MM.1S (cell line): Measurements from ENCODE around the gene TMEM119.

Experiments
- DNase-seq: peaks from one replicate; pipeline ENCODE4 v3.0.0-alpha.2; 2015
- H2AFZ ChIP-seq: fragments of 300-600 bp; sonication (generic); 2 replicates; pipeline ENCODE4 v1.6.0; 2016; ENCODE audit warnings: antibody characterized with exemption, low read length
- H3F3A ChIP-seq: fragments of 300-600 bp; sonication (generic); 2 replicates; pipeline ENCODE4 v1.6.1; 2016; ENCODE audit warnings: mild to moderate bottlenecking, antibody characterized with exemption, low read length, moderate library complexity, mixed read lengths; ENCODE audit not compliant: insufficient read depth
- H3K27ac ChIP-seq: fragments of 300-600 bp; sonication (generic); 2 replicates; pipeline ENCODE4 v1.5.1; 2016; ENCODE audit warnings: mild to moderate bottlenecking, low read length
- H3K27me3 ChIP-seq: fragments of 300-600 bp; sonication (generic); replicated peaks from 2 replicates; pipeline ENCODE4 v1.6.0; 2016; ENCODE audit warnings: low read length; ENCODE audit not compliant: insufficient read depth
- H3K36me3 ChIP-seq: fragments of 300-600 bp; sonication (generic); replicated peaks from 2 replicates; pipeline ENCODE4 v1.6.1; 2016; ENCODE audit warnings: mild to moderate bottlenecking, low read length, mixed read lengths; ENCODE audit not compliant: insufficient read depth
- H3K4me1 ChIP-seq: fragments of 300-600 bp; sonication (generic); 2 replicates; pipeline ENCODE4 v1.6.1; 2016; ENCODE audit warnings: low read length, mixed read lengths
- H3K4me2 ChIP-seq: fragments of 300-600 bp; sonication (generic); 2 replicates; pipeline ENCODE4 v1.6.0; 2016; ENCODE audit warnings: low read depth, low read length
- H3K4me3 ChIP-seq: fragments of 300-600 bp; sonication (generic); 2 replicates; pipeline ENCODE4 v1.5.1; 2016; ENCODE audit warnings: low read length, mixed read lengths
- H3K79me2 ChIP-seq: fragments of 300-600 bp; sonication (generic); 2 replicates; pipeline ENCODE4 v1.6.1; 2016; ENCODE audit warnings: mixed run types, low read length, mixed read lengths
- H3K9ac ChIP-seq: fragments of 300-600 bp; sonication (generic); 2 replicates; pipeline ENCODE4 v1.6.1; 2016; ENCODE audit warnings: low read length, mixed read lengths
- H3K9me2 ChIP-seq: fragments of 300-600 bp; sonication (generic); replicated peaks from 2 replicates; pipeline ENCODE4 v1.6.1; 2016; ENCODE audit warnings: mild to moderate bottlenecking, low read length, mixed read lengths; ENCODE audit not compliant: insufficient read depth
- H3K9me3 ChIP-seq: fragments of 300-600 bp; sonication (generic); replicated peaks from 2 replicates; pipeline ENCODE4 v1.6.1; 2016; ENCODE audit warnings: mild to moderate bottlenecking, low read length, mixed read lengths; ENCODE audit not compliant: insufficient read depth
- H4K20me1 ChIP-seq: fragments of 300-600 bp; sonication (generic); 2 replicates; pipeline ENCODE4 v1.6.1; 2016; ENCODE audit warnings: mild to moderate bottlenecking, low read length, moderate library complexity, mixed read lengths; ENCODE audit not compliant: insufficient read depth
- CTCF ChIP-seq: fragments of 300-600 bp; sonication (generic); IDR thresholded peaks from 2 replicates; pipeline ENCODE4 v1.5.1; 2016; ENCODE audit warnings: antibody characterized with exemption, low read length, mixed read lengths
- EZH2 ChIP-seq: fragments of 300-600 bp; sonication (generic); optimal IDR thresholded peaks from 2 replicates; pipeline ENCODE3; 2017; ENCODE audit warnings: low read depth, mild to moderate bottlenecking, antibody characterized with exemption, low read length, mixed read lengths
- EZH2phosphoT487 ChIP-seq: fragments of 300-600 bp; sonication (generic); IDR thresholded peaks from 2 replicates; pipeline ENCODE4 v1.6.1; 2018; ENCODE audit warnings: antibody characterized with exemption, low read length

TMEM119 gene

GRCh38 chr12:108627134-108627920 is 29.4 kb upstream of the TMEM119 start:
- Histone ChIP-seq H3K4me3 (no peak overlapping the region), H3K79me2 (peaks cover 100% of the 10 kb centered on the region), H3K4me1 (peaks cover 71% of the 10 kb centered on the region), H3F3A (peaks cover 57% of the 10 kb centered on the region), H3K4me2 (peak overlapping the region; percentile 96), H2AFZ (no peak overlapping the region), H3K9ac (peak overlapping the region; percentile 99; the same call in 1 of the 2 replicates), H3K27me3 (no peaks in the 10 kb centered on the region), H4K20me1 (peaks cover 4% of the 10 kb centered on the region; the same call in 1 of the 2 replicates), H3K27ac (peak overlapping the region; percentile 99), H3K9me3 (no peaks in the 10 kb centered on the region), H3K36me3 (peaks cover 6% of the 10 kb centered on the region; the same call in 1 of the 2 replicates), H3K9me2 (no peaks in the 10 kb centered on the region)
- DNase-seq, result peak; percentile 69
- TF ChIP-seq EZH2phosphoT487, result no peak
- no peak for TF ChIP-seq EZH2
- TF ChIP-seq CTCF, result no peak

GRCh38 chr12:108625228-108625627 is 27.3 kb upstream of the TMEM119 start:
- peaks cover 49% of the 10 kb centered on the region for H3F3A ChIP-seq
- H3K27ac ChIP-seq, result peak overlapping the region; percentile 29; the same call in 1 of the 2 replicates
- H3K27me3 ChIP-seq, result no peaks in the 10 kb centered on the region
- H3K9me2 ChIP-seq, result no peaks in the 10 kb centered on the region
- no peak overlapping the region for H2AFZ ChIP-seq
- H3K4me2 ChIP-seq, result no peak overlapping the region
- TF ChIP-seq EZH2 (no peak), CTCF (no peak), EZH2phosphoT487 (no peak)
- peaks cover 98% of the 10 kb centered on the region for H3K79me2 ChIP-seq
- H3K4me3 ChIP-seq, result no peak overlapping the region
- H4K20me1 ChIP-seq, result peaks cover 4% of the 10 kb centered on the region; the same call in 1 of the 2 replicates
- no peaks in the 10 kb centered on the region for H3K9me3 ChIP-seq
- H3K36me3 ChIP-seq, result peaks cover 10% of the 10 kb centered on the region; the same call in 1 of the 2 replicates
- peaks cover 62% of the 10 kb centered on the region for H3K4me1 ChIP-seq
- no peak overlapping the region for H3K9ac ChIP-seq
- no peak for DNase-seq

- TF ChIP-seq EZH2phosphoT487 (no peak), CTCF (no peak), EZH2 (no peak)
- H3K4me1 ChIP-seq, result peaks cover 61% of the 10 kb centered on the region
- DNase-seq, result no peak
- no peaks in the 10 kb centered on the region for H3K27me3 ChIP-seq
- peaks cover 10% of the 10 kb centered on the region; the same call in 1 of the 2 replicates for H3K36me3 ChIP-seq
- H3K4me3 ChIP-seq, result no peak overlapping the region
- no peak overlapping the region for H2AFZ ChIP-seq
- peaks cover 48% of the 10 kb centered on the region for H3F3A ChIP-seq
- H4K20me1 ChIP-seq, result peaks cover 4% of the 10 kb centered on the region; the same call in 1 of the 2 replicates
- H3K9ac ChIP-seq, result no peak overlapping the region
- no peaks in the 10 kb centered on the region for H3K9me2 ChIP-seq
- H3K4me2 ChIP-seq, result no peak overlapping the region
- peaks cover 90% of the 10 kb centered on the region for H3K79me2 ChIP-seq
- H3K9me3 ChIP-seq, result no peaks in the 10 kb centered on the region
- H3K27ac ChIP-seq, result peak overlapping the region; percentile 29; the same call in 1 of the 2 replicates
These were observed 25.7 kb upstream of the TMEM119 start for GRCh38 chr12:108623577-108623976.
